K562 (cell line): ENCODE measurements around the gene RHOV. TPM values are rescaled to one million over a fixed set of nuclear protein-coding genes. Genes with fewer than 3 reads are reported as not detected.

Experiments used
- ARID1B ChIP-seq: fragments of 450-650 bp; IDR thresholded peaks from 2 replicates; pipeline ENCODE4 v1.6.1; 2016; ENCODE audit warnings: antibody characterized with exemption, mild to moderate bottlenecking, inconsistent platforms
- BACH1 ChIP-seq: fragments of 200-800 bp; sonication (Bioruptor generic); IDR thresholded peaks from 2 replicates; pipeline ENCODE4 v1.6.1; 2016; ENCODE audit warnings: missing genetic modification characterization, missing compliant biosample characterization
- EGR1 ChIP-seq: fragments of 450-650 bp; conservative IDR thresholded peaks from 2 replicates; pipeline ENCODE4 v1.6.1; 2017; ENCODE audit warnings: mild to moderate bottlenecking
- ELF1 ChIP-seq: fragments of 200-800 bp; sonication (Bioruptor generic); IDR thresholded peaks from 2 replicates; pipeline ENCODE4 v1.6.1; 2016; ENCODE audit warnings: missing genetic modification characterization, missing compliant biosample characterization
- ETS2 ChIP-seq: IDR thresholded peaks from 2 replicates; pipeline ENCODE4 v1.6.1; 2016; ENCODE audit warnings: borderline replicate concordance, missing genetic modification characterization, mild to moderate bottlenecking, moderate library complexity, missing compliant biosample characterization; ENCODE audit not compliant: poor library complexity, severe bottlenecking
- GABPB1 ChIP-seq: sonication (generic); formaldehyde crosslinking; IDR thresholded peaks from 2 replicates; pipeline ENCODE4 v1.8.0; 2022; ENCODE audit warnings: mild to moderate bottlenecking, missing genetic modification reagents
- GTF2B ChIP-seq: IDR thresholded peaks from 2 replicates; pipeline ENCODE4 v1.6.1; 2011; ENCODE audit not compliant: insufficient read length; ENCODE audit errors: extremely low read depth
- HDGF ChIP-seq: fragments of 450-650 bp; IDR thresholded peaks from 2 replicates; pipeline ENCODE4 v1.6.1; 2016
- LCOR ChIP-seq: sonication (generic); formaldehyde crosslinking; IDR thresholded peaks from 2 replicates; pipeline ENCODE4 v1.8.0; 2022; ENCODE audit warnings: mild to moderate bottlenecking, missing genetic modification reagents
- MAZ ChIP-seq, 2 experiments: fragments of 450-650 bp in 1 of 2; sonication (generic) in 1 of 2; formaldehyde crosslinking; IDR thresholded peaks in 1 of 2; conservative IDR thresholded peaks in 1 of 2; 2 replicates each; pipeline versions ENCODE4 v1.4.0 to v1.5.0; 2020; ENCODE audit warnings: mild to moderate bottlenecking in 1 of 2, missing genetic modification reagents in 1 of 2
- MCM3 ChIP-seq: fragments of 450-650 bp; IDR thresholded peaks from 2 replicates; pipeline ENCODE4 v1.6.1; 2016
- MTA3 ChIP-seq: fragments of 450-650 bp; formaldehyde crosslinking; IDR thresholded peaks from 2 replicates; pipeline ENCODE4 v1.6.1; 2017; ENCODE audit warnings: mild to moderate bottlenecking, borderline replicate concordance
- NCOA2 ChIP-seq, 2 experiments: fragments of 450-650 bp; IDR thresholded peaks; 2 replicates each; pipeline ENCODE4 v1.6.1; 2018; ENCODE audit warnings: mild to moderate bottlenecking in 2 of 2, moderate library complexity in 1 of 2; ENCODE audit not compliant: partially characterized antibody in 2 of 2
- PRMT5 ChIP-seq: sonication (generic); formaldehyde crosslinking; IDR thresholded peaks from 2 replicates; pipeline ENCODE4 v1.5.0; 2020; ENCODE audit warnings: missing genetic modification reagents
- SMARCA4 ChIP-seq: fragments of 450-650 bp; IDR thresholded peaks from 2 replicates; pipeline ENCODE4 v1.6.1; 2016
- SMARCE1 ChIP-seq: fragments of 450-650 bp; IDR thresholded peaks from 2 replicates; pipeline ENCODE4 v1.7.1; 2016; ENCODE audit warnings: mild to moderate bottlenecking
- SPI1 ChIP-seq: IDR thresholded peaks from 2 replicates; pipeline ENCODE4 v1.6.1; 2011; ENCODE audit warnings: low read depth, low read length, control low read depth, borderline replicate concordance
- STAT5A ChIP-seq: IDR thresholded peaks from 2 replicates; pipeline ENCODE4 v1.6.1; 2012; ENCODE audit warnings: low read length, inconsistent platforms, borderline replicate concordance
- TARDBP ChIP-seq: fragments of 450-650 bp; IDR thresholded peaks from 2 replicates; pipeline ENCODE4 v1.6.1; 2016
- ZC3H8 ChIP-seq: fragments of 450-650 bp; IDR thresholded peaks from 2 replicates; pipeline ENCODE4 v1.6.1; 2017
- ZNF124 ChIP-seq: sonication (generic); formaldehyde crosslinking; IDR thresholded peaks from 2 replicates; pipeline ENCODE4 v1.8.1; 2022; ENCODE audit warnings: missing genetic modification reagents
- ZNF518B ChIP-seq: fragments of 250-450 bp; sonication (Bioruptor Pico); IDR thresholded peaks from 2 replicates; pipeline ENCODE4 v1.5.0; 2021; ENCODE audit warnings: mild to moderate bottlenecking, moderate library complexity
- polyA plus RNA-seq, 8 experiments: library from polyadenylated mRNA; depleted of rRNA in 4 of 8; stranded (reverse) in 5 of 8; unstranded in 3 of 8; fragments of >200 nt; fragmentation: Nextera tagmentation in 2 of 8; fragmentation: Illumina TruSeq in 1 of 8; extraction: Ambion mirVana in 2 of 8; extraction: Trizol in 1 of 8; gene quantifications; 2 replicates each; pipeline versions ENCODE4 v1.2.1 to v1.2.3, GENCODE V29; 2011 to 2014; ENCODE audit warnings: inconsistent platforms in 1 of 8, missing spikeins in 1 of 8
- total RNA-seq, 7 experiments: library from RNA; depleted of rRNA in 6 of 7; stranded (reverse); fragments of >200 nt in 6 of 7; fragmentation: Illumina TruSeq in 2 of 7; extraction: Trizol in 2 of 7; gene quantifications; 2 replicates each; pipeline versions ENCODE4 v1.2.1 to v1.2.3, GENCODE V29; 2011 to 2021; ENCODE audit warnings: low replicate concordance in 1 of 7
- TF ChIP-seq, protein P1 (sequence below): fragments of 200-800 bp; sonication (Bioruptor generic); IDR thresholded peaks from 2 replicates; pipeline ENCODE4 v1.6.1; 2017; ENCODE audit warnings: missing genetic modification characterization, missing compliant biosample characterization
- TF ChIP-seq, protein P2 (sequence below): fragments of 450-650 bp; formaldehyde crosslinking; IDR thresholded peaks from 2 replicates; pipeline ENCODE4 v1.4.0; 2020; ENCODE audit warnings: mild to moderate bottlenecking

The RHOV gene
- total and polyA plus RNA-seq, 9 of the 15 experiments (the other 6 are each of a cell fraction or from before 2014, with no cell fraction given) = 0.08 to 2.0 (median 1.1) TPM

- TF ChIP-seq ZNF124 (CRISPR knock-in tag) = no peak
- TF ChIP-seq GTF2B = no peak
- TF ChIP-seq TARDBP = peak; percentile 54; the same call in 1 of the 2 replicates
- TF ChIP-seq GABPB1 = peak; percentile 61
- TF ChIP-seq ZNF518B (CRISPR knock-in tag) = no peak
- peak; percentile 91 for TF ChIP-seq HDGF
- TF ChIP-seq MCM3 = no peak
- no peak for TF ChIP-seq ZC3H8
- no peak for TF ChIP-seq LCOR
- TF ChIP-seq MAZ (CRISPR knock-in tag; conservative IDR thresholded peaks at IDR 0.05 in 1 of 2, IDR thresholded peaks at IDR 0.05 in 1 of 2) = peak; percentile 48 to 67; a peak in 3 of 4 replicates
- TF ChIP-seq ELF1 = peak; percentile 49; the same call in 1 of the 2 replicates
- TF ChIP-seq, protein P1, sequence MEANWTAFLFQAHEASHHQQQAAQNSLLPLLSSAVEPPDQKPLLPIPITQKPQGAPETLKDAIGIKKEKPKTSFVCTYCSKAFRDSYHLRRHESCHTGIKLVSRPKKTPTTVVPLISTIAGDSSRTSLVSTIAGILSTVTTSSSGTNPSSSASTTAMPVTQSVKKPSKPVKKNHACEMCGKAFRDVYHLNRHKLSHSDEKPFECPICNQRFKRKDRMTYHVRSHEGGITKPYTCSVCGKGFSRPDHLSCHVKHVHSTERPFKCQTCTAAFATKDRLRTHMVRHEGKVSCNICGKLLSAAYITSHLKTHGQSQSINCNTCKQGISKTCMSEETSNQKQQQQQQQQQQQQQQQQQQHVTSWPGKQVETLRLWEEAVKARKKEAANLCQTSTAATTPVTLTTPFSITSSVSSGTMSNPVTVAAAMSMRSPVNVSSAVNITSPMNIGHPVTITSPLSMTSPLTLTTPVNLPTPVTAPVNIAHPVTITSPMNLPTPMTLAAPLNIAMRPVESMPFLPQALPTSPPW (CRISPR knock-in tag) = peak; percentile 81
- 0 out of 2 replicates have a peak, but pooled peaks have one; percentile 26 for TF ChIP-seq BACH1 (tag)
- TF ChIP-seq ETS2 (tag) = no peak
- no peak for TF ChIP-seq PRMT5 (CRISPR knock-in tag)
- TF ChIP-seq MTA3 = 0 out of 2 replicates have a peak, but pooled peaks have one; percentile 21
- TF ChIP-seq, protein P2, sequence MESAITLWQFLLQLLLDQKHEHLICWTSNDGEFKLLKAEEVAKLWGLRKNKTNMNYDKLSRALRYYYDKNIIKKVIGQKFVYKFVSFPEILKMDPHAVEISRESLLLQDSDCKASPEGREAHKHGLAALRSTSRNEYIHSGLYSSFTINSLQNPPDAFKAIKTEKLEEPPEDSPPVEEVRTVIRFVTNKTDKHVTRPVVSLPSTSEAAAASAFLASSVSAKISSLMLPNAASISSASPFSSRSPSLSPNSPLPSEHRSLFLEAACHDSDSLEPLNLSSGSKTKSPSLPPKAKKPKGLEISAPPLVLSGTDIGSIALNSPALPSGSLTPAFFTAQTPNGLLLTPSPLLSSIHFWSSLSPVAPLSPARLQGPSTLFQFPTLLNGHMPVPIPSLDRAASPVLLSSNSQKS = no peak
- TF ChIP-seq NCOA2 (IDR thresholded peaks at IDR 0.05; ENCODE audit: partially characterized antibody in 2 of 2) = no peak
- peak; percentile 100 for TF ChIP-seq SPI1
- TF ChIP-seq STAT5A = no peak
- TF ChIP-seq EGR1 = peak; percentile 42; the same call in 1 of the 2 replicates
- TF ChIP-seq SMARCE1 = peak; percentile 65; the same call in 1 of the 2 replicates
- no peak; the same call in 1 of the 2 replicates for TF ChIP-seq ARID1B
- peak; percentile 12; the same call in 1 of the 2 replicates for TF ChIP-seq SMARCA4
These were observed 26.6 kb downstream of the RHOV start (continued) for GRCh38 chr15:40847223-40847961.
